ENCODE results near the gene TTK. TPM values are rescaled to one million over a fixed set of nuclear protein-coding genes. Genes with fewer than 3 reads are reported as not detected.

TTK gene
- total RNA-seq, 1 experiment from 2014 or later = 46.3 TPM

DNA sequence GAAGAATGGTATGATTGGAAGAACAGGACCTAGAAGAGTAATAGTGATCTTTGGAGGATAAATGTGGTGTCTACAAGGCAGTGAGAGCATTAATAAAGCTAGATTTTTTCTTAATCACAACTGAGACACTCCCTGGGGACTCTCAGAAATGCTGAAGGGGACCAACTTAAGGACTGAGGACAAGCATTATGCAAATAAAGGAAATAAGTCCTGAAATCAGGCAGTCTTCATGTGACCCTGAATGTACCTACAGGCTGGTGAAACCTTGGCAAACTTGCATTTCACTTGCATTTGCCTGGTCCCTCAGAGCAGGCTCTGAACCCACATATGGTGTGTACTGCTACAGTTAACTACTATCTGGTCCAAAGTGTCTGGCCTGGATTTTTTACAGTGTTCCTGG is 19.3 kb upstream of the TTK start:
- Histone ChIP-seq H3K9ac (ENCODE audit: low read length) (no peak overlapping the region), H3K9me3 (ENCODE audit: control insufficient read depth in 1 of 2, insufficient read depth in 1 of 2, low read depth in 1 of 2, low read length in 2 of 2) (no peaks in the 10 kb centered on the region), H3K9me2 (ENCODE audit: insufficient read depth) (no peaks in the 10 kb centered on the region), H3K27me3 (ENCODE audit: insufficient read depth, low read length) (no peaks in the 10 kb centered on the region), H3K36me3 (ENCODE audit: control insufficient read depth in 1 of 2, insufficient read depth in 2 of 2, low read length in 2 of 2) (no peaks in the 10 kb centered on the region), H2AFZ (ENCODE audit: low read depth, low read length, poor library complexity, severe bottlenecking) (no peak overlapping the region), H3K4me3 (replicated peaks in 1 of 2; ENCODE audit: low read depth in 1 of 2, low read length in 2 of 2) (no peak overlapping the region), H3K27ac (ENCODE audit: low read depth, low read length) (no peak overlapping the region), H3K4me1 (ENCODE audit: control insufficient read depth in 1 of 2, insufficient read depth in 2 of 2, low read length in 2 of 2) (no peaks in the 10 kb centered on the region), H3K4me2 (ENCODE audit: low read length) (no peak overlapping the region), H3K79me2 (ENCODE audit: insufficient read depth, low read length) (no peaks in the 10 kb centered on the region), H4K20me1 (ENCODE audit: insufficient read depth) (no peaks in the 10 kb centered on the region)
- intact Hi-C loops (cut with micrococcal nuclease) = no loop called here
- no TSS peak for BruUV-seq (replicated peaks)
- TF ChIP-seq ZFX (IDR thresholded peaks at IDR 0.05) (no peak), SP1 (IDR thresholded peaks at IDR 0.05; ENCODE audit: low read depth) (no peak), JUND (IDR thresholded peaks at IDR 0.05) (no peak), CEBPB (IDR thresholded peaks at IDR 0.05; ENCODE audit: low read depth) (no peak), EZH2 (IDR thresholded peaks at IDR 0.05) (no peak), TCF7L2 (IDR thresholded peaks at IDR 0.05; ENCODE audit: borderline replicate concordance, extremely low read depth, insufficient read depth, insufficient read length) (no peak), CBX3 (IDR thresholded peaks at IDR 0.05; ENCODE audit: low read depth) (no peak), SIN3A (IDR thresholded peaks at IDR 0.05; ENCODE audit: low read depth) (no peak), ELF1 (IDR thresholded peaks at IDR 0.05; ENCODE audit: borderline replicate concordance, low read depth) (no peak)
- TF ChIP-seq, protein P1, sequence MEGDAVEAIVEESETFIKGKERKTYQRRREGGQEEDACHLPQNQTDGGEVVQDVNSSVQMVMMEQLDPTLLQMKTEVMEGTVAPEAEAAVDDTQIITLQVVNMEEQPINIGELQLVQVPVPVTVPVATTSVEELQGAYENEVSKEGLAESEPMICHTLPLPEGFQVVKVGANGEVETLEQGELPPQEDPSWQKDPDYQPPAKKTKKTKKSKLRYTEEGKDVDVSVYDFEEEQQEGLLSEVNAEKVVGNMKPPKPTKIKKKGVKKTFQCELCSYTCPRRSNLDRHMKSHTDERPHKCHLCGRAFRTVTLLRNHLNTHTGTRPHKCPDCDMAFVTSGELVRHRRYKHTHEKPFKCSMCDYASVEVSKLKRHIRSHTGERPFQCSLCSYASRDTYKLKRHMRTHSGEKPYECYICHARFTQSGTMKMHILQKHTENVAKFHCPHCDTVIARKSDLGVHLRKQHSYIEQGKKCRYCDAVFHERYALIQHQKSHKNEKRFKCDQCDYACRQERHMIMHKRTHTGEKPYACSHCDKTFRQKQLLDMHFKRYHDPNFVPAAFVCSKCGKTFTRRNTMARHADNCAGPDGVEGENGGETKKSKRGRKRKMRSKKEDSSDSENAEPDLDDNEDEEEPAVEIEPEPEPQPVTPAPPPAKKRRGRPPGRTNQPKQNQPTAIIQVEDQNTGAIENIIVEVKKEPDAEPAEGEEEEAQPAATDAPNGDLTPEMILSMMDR (IDR thresholded peaks at IDR 0.05 in 2 of 3, conservative IDR thresholded peaks at IDR 0.05 in 1 of 3; ENCODE audit: borderline replicate concordance in 1 of 3, insufficient read depth in 1 of 3, low read depth in 2 of 3, low read length in 2 of 3) = no peak
- no peak for DNase-seq (ENCODE audit: low read depth, low spot score)
- ChIA-PET RAD21 (ENCODE audit: low non-redundant PET in 1 of 2, low total read pairs in 2 of 2, uncharacterized antibody in 2 of 2, unreplicated experiment in 2 of 2) (no interaction called here), POLR2A (interaction anchor here (1.0 kb wide), 1 partner anchor 9 kb away, joined by 3 read pairs; no protein-coding TSS in a partner anchor), CTCF (interaction anchor here (1.1 kb wide), 1 partner anchor 35 kb away, joined by 3 read pairs; no protein-coding TSS in a partner anchor)
- no peak for ATAC-seq

DNA sequence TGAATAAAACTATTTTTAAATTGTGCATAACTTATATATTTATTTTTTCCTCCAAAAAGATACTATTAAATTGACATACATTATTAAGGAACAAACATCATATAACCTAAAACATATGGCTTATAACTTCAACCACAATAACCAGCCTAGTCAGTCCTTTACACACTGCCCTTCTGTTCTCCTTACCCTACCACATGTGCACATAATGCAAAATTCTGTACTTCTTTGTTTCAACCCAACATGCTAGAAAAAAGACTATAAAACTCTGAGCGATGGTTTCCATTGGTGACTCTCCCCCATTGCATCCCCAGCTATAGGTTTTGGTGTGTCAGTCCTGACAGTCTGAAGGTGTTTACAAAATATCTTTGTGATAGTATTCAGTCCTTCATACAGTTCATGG is 14.8 kb upstream of the TTK start:
- ATAC-seq = no peak
- Histone ChIP-seq H3K79me2 (ENCODE audit: insufficient read depth, low read length) (no peaks in the 10 kb centered on the region), H3K36me3 (ENCODE audit: control insufficient read depth in 1 of 2, insufficient read depth in 2 of 2, low read length in 2 of 2) (no peaks in the 10 kb centered on the region), H3K9me3 (ENCODE audit: control insufficient read depth in 1 of 2, insufficient read depth in 1 of 2, low read depth in 1 of 2, low read length in 2 of 2) (no peaks in the 10 kb centered on the region), H4K20me1 (ENCODE audit: insufficient read depth) (no peaks in the 10 kb centered on the region), H3K4me1 (ENCODE audit: control insufficient read depth in 1 of 2, insufficient read depth in 2 of 2, low read length in 2 of 2) (no peaks in the 10 kb centered on the region), H3K27ac (ENCODE audit: low read depth, low read length) (no peak overlapping the region), H3K4me3 (replicated peaks in 1 of 2; ENCODE audit: low read depth in 1 of 2, low read length in 2 of 2) (no peak overlapping the region), H3K9me2 (ENCODE audit: insufficient read depth) (no peaks in the 10 kb centered on the region), H3K4me2 (ENCODE audit: low read length) (no peak overlapping the region), H3K9ac (ENCODE audit: low read length) (no peak overlapping the region), H3K27me3 (ENCODE audit: insufficient read depth, low read length) (no peaks in the 10 kb centered on the region), H2AFZ (ENCODE audit: low read depth, low read length, poor library complexity, severe bottlenecking) (no peak overlapping the region)
- DNase-seq (ENCODE audit: low read depth, low spot score) = no peak
- BruUV-seq (replicated peaks) = no TSS peak
- RAD21 ChIA-PET (ENCODE audit: low non-redundant PET in 1 of 2, low total read pairs in 2 of 2, uncharacterized antibody in 2 of 2, unreplicated experiment in 2 of 2) = no interaction called here
- CTCF ChIA-PET = no interaction called here
- POLR2A ChIA-PET = no interaction called here
- intact Hi-C loops (cut with micrococcal nuclease) = no loop called here
- TF ChIP-seq EZH2 (IDR thresholded peaks at IDR 0.05) = no peak
- no peak for TF ChIP-seq FOSL1 (IDR thresholded peaks at IDR 0.05; ENCODE audit: low read depth)
- TF ChIP-seq, protein P1 (IDR thresholded peaks at IDR 0.05 in 2 of 3, conservative IDR thresholded peaks at IDR 0.05 in 1 of 3; ENCODE audit: borderline replicate concordance in 1 of 3, insufficient read depth in 1 of 3, low read depth in 2 of 3, low read length in 2 of 3) = no peak
- TF ChIP-seq CEBPB (IDR thresholded peaks at IDR 0.05; ENCODE audit: low read depth) = no peak
- TF ChIP-seq TCF7L2 (IDR thresholded peaks at IDR 0.05; ENCODE audit: borderline replicate concordance, extremely low read depth, insufficient read depth, insufficient read length) = no peak
- TF ChIP-seq, protein P2, sequence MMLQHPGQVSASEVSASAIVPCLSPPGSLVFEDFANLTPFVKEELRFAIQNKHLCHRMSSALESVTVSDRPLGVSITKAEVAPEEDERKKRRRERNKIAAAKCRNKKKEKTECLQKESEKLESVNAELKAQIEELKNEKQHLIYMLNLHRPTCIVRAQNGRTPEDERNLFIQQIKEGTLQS (IDR thresholded peaks at IDR 0.05) = no peak
- TF ChIP-seq SRF (IDR thresholded peaks at IDR 0.05; ENCODE audit: low read depth) = no peak
- no peak for TF ChIP-seq SP1 (IDR thresholded peaks at IDR 0.05; ENCODE audit: low read depth)
- no peak for TF ChIP-seq ELF1 (IDR thresholded peaks at IDR 0.05; ENCODE audit: borderline replicate concordance, low read depth)
